ENCODE measurements around the gene GPR179. TPM values are rescaled to one million over a fixed set of nuclear protein-coding genes. Genes with fewer than 3 reads are reported as not detected.

GPR179 gene
- total RNA-seq, 1 experiment from 2014 or later, result not detected

DNA sequence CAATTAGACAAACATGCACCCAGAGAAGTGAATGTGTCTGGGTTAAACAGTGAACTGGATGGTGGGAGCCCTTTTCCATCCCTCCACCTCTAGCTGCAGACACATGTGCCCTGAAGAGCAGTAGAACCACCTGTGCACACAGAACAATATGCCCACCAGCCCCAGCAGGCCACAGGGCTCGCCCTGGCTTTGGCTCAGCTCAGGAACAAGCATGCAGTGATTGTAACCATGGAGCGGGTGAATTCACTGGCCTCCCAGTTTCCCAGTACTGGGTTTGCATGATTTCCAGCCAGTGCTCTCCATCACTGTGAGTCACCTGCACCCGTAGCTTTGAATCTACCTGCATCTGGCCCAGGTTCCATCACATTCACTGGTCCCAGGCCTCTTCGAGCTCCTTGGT lies 5.2 kb downstream of the GPR179 start:
- no peak overlapping the region for H3K4me2 ChIP-seq (ENCODE audit: insufficient read depth, insufficient read length, low read length)
- Mint-ChIP-seq H3K9me3 (no peaks in the 10 kb centered on the region), H3K27me3 (ENCODE audit: low read depth) (peaks cover 9% of the 10 kb centered on the region; the same call in 1 of the 2 replicates), H3K4me1 (peaks cover 22 to 31% of the 10 kb centered on the region in 2 experiments), H3K36me3 (ENCODE audit: insufficient read depth in 1 of 3, low read depth in 3 of 3) (no peaks in the 10 kb centered on the region), H3K27ac (no peak overlapping the region), H3K4me3 (no peak overlapping the region)
- TF ChIP-seq, protein P1, sequence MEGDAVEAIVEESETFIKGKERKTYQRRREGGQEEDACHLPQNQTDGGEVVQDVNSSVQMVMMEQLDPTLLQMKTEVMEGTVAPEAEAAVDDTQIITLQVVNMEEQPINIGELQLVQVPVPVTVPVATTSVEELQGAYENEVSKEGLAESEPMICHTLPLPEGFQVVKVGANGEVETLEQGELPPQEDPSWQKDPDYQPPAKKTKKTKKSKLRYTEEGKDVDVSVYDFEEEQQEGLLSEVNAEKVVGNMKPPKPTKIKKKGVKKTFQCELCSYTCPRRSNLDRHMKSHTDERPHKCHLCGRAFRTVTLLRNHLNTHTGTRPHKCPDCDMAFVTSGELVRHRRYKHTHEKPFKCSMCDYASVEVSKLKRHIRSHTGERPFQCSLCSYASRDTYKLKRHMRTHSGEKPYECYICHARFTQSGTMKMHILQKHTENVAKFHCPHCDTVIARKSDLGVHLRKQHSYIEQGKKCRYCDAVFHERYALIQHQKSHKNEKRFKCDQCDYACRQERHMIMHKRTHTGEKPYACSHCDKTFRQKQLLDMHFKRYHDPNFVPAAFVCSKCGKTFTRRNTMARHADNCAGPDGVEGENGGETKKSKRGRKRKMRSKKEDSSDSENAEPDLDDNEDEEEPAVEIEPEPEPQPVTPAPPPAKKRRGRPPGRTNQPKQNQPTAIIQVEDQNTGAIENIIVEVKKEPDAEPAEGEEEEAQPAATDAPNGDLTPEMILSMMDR (conservative IDR thresholded peaks at IDR 0.05), result no peak
- H3K79me1 ChIP-seq (ENCODE audit: insufficient read depth, low read depth, low read length, poor library complexity, severe bottlenecking), result no peaks in the 10 kb centered on the region
- H3K27me3 ChIP-seq (ENCODE audit: insufficient read depth, low read length), result no peaks in the 10 kb centered on the region; the same call in 1 of the 2 replicates
- WGBS (ENCODE audit: extremely low coverage, insufficient read length, low lambda C conversion rate), result no CpG with 5 or more reads among the region's 4 CpGs
- H3K14ac ChIP-seq (ENCODE audit: insufficient read depth, low read length), result no peak overlapping the region
- no peak overlapping the region for H4K5ac ChIP-seq (ENCODE audit: insufficient read length, low read depth, low read length)
- H2BK20ac ChIP-seq (ENCODE audit: low read depth, low read length, poor library complexity, severe bottlenecking), result no peak overlapping the region
- H3K56ac ChIP-seq (ENCODE audit: insufficient read length, low read depth, low read length), result no peak overlapping the region
- no peak overlapping the region for H2BK15ac ChIP-seq (ENCODE audit: low read depth, low read length)
- no peak overlapping the region for H4K8ac ChIP-seq (replicated peaks; ENCODE audit: insufficient read length, low read depth, low read length)
- H4K20me1 ChIP-seq (ENCODE audit: control insufficient read depth, insufficient read depth, insufficient read length), result no peaks in the 10 kb centered on the region
- DNase-seq, result no peak
- no peak overlapping the region for H2BK120ac ChIP-seq (ENCODE audit: low read depth, low read length, poor library complexity, severe bottlenecking)
- H3K18ac ChIP-seq (ENCODE audit: insufficient read length, low read depth, low read length), result no peak overlapping the region
- no peak overlapping the region for H3T11ph ChIP-seq (ENCODE audit: low read length)
- no peak overlapping the region for H2BK12ac ChIP-seq (ENCODE audit: insufficient read length, low read depth, low read length)
- no peak overlapping the region for H3K9ac ChIP-seq (ENCODE audit: extremely low read depth, insufficient read length, low read length)
- H3K23me2 ChIP-seq (ENCODE audit: insufficient read length, low read depth, low read length, poor library complexity, severe bottlenecking), result no peaks in the 10 kb centered on the region
- H2BK5ac ChIP-seq (ENCODE audit: insufficient read length, low read length), result no peak overlapping the region
- no peak overlapping the region for H3K27ac ChIP-seq (ENCODE audit: insufficient read length, low read depth, low read length)
- no peak overlapping the region for H2AK5ac ChIP-seq (ENCODE audit: insufficient read length, low read length)
- no peak overlapping the region for H2AFZ ChIP-seq (ENCODE audit: low read length)
- no peaks in the 10 kb centered on the region for H3K79me2 ChIP-seq (ENCODE audit: insufficient read depth, low read length)
- no peaks in the 10 kb centered on the region for H3K9me3 ChIP-seq (ENCODE audit: control insufficient read depth, low read depth, low read length)
- H3K4ac ChIP-seq (ENCODE audit: low read depth, low read length), result no peak overlapping the region
- H3K4me1 ChIP-seq (ENCODE audit: insufficient read depth, low read length), result peaks cover 6% of the 10 kb centered on the region; the same call in 1 of the 2 replicates
- H4K91ac ChIP-seq (ENCODE audit: insufficient read length, low read depth, low read length), result no peak overlapping the region
- no peak overlapping the region for H3K23ac ChIP-seq (ENCODE audit: insufficient read length, low read depth, low read length)
